HCT116 (cell line): ENCODE data around the gene TBC1D8. TPM values are rescaled to one million over a fixed set of nuclear protein-coding genes. Genes with fewer than 3 reads are reported as not detected.

ENCODE experiments used
- ATAC-seq: fragments of 200-7000 bp; cut with Tn5 transposase; 2 replicates; pipeline ENCODE4 v1.9.1; 2020; ENCODE audit warnings: mild to moderate bottlenecking, moderate library complexity
- BruUV-seq: library from RNA; stranded (reverse); fragments of 400-500 nt; replicated peaks from 2 replicates; lab custom pipeline; 2021; lab: Mats Ljungman, UMichigan
- CTCF ChIA-PET: fragments of 300-600 bp; sonication (Branson Sonifier 250); formaldehyde crosslinking; loops from one replicate; lab custom pipeline; 2021; ENCODE audit warnings: antibody characterized with exemption; lab: Charles Lee
- POLR2A ChIA-PET: fragments of 300-600, 350-600 bp; sonication (Branson Sonifier 250); formaldehyde crosslinking; loops from one replicate; lab custom pipeline; 2021; ENCODE audit warnings: antibody characterized with exemption; lab: Charles Lee
- RAD21 ChIA-PET, 2 experiments: fragments of 300-600 bp; sonication (Branson Sonifier 250); formaldehyde crosslinking; loops; one replicate each; lab custom pipeline; 2023; ENCODE audit warnings: low total read pairs in 2 of 2; ENCODE audit not compliant: uncharacterized antibody in 2 of 2, unreplicated experiment in 2 of 2, low non-redundant PET in 1 of 2; lab: Charles Lee
- DNase-seq: peaks from one replicate; pipeline ENCODE4 v3.0.0-alpha.2; 2010; ENCODE audit warnings: low read depth, low spot score
- H2AFZ ChIP-seq: fragments of 200-600 bp; shearing (Covaris generic), sonication (generic); 2 replicates; pipeline ENCODE4 v1.6.1; 2017; ENCODE audit warnings: low read depth, mixed run types, mixed read lengths, antibody characterized with exemption, low read length; ENCODE audit not compliant: poor library complexity, severe bottlenecking
- H3K27ac ChIP-seq: 2 replicates; pipeline ENCODE4 v1.5.1; 2012; ENCODE audit warnings: low read depth, low read length
- H3K27me3 ChIP-seq: fragments of 200-600 bp; sonication (generic); 2 replicates; pipeline ENCODE4 v1.6.1; 2016; ENCODE audit warnings: mixed run types, low read length, mixed read lengths; ENCODE audit not compliant: insufficient read depth
- H3K36me3 ChIP-seq, 2 experiments: fragments of 200-500 bp in 1 of 2; fragments of 200-600 bp in 1 of 2; sonication (Bioruptor generic) in 1 of 2; sonication (generic) in 1 of 2; 2 replicates each; pipeline versions ENCODE4 v1.5.1 to v1.6.1; 2014 to 2016; ENCODE audit warnings: low read length in 2 of 2, inconsistent platforms in 1 of 2, mixed read lengths in 1 of 2, mixed run types in 1 of 2; ENCODE audit not compliant: insufficient read depth in 2 of 2, control insufficient read depth in 1 of 2
- H3K4me1 ChIP-seq, 2 experiments: fragments of 200-600 bp in 1 of 2; sonication (generic) in 1 of 2; 2 replicates each; pipeline versions ENCODE4 v1.5.1 to v1.6.1; 2012 to 2017; ENCODE audit warnings: low read length in 2 of 2, inconsistent platforms in 1 of 2, mild to moderate bottlenecking in 1 of 2, mixed read lengths in 1 of 2, mixed run types in 1 of 2, moderate library complexity in 1 of 2; ENCODE audit not compliant: insufficient read depth in 2 of 2, control insufficient read depth in 1 of 2
- H3K4me2 ChIP-seq: fragments of 200-600 bp; sonication (generic); 2 replicates; pipeline ENCODE4 v1.6.1; 2017; ENCODE audit warnings: mixed run types, low read length, mixed read lengths
- H3K4me3 ChIP-seq, 2 experiments: fragments of 200-600 bp in 1 of 2; sonication (generic) in 1 of 2; replicated peaks in 1 of 2; 2 replicates each; pipeline ENCODE4 v1.5.1; 2011 to 2016; ENCODE audit warnings: low read length in 2 of 2, control low read depth in 1 of 2, low read depth in 1 of 2, mild to moderate bottlenecking in 1 of 2, mixed read lengths in 1 of 2, mixed run types in 1 of 2
- H3K79me2 ChIP-seq: fragments of 200-600 bp; sonication (generic); 2 replicates; pipeline ENCODE4 v1.6.1; 2017; ENCODE audit warnings: mild to moderate bottlenecking, mixed run types, low read length, moderate library complexity, mixed read lengths; ENCODE audit not compliant: insufficient read depth
- H3K9ac ChIP-seq: fragments of 200-600 bp; sonication (generic); 2 replicates; pipeline ENCODE4 v1.6.1; 2016; ENCODE audit warnings: low read length, mixed read lengths
- H3K9me2 ChIP-seq: fragments of 200-600 bp; sonication (generic), shearing (Covaris generic); 2 replicates; pipeline ENCODE4 v1.6.1; 2017; ENCODE audit warnings: mixed run types, mild to moderate bottlenecking, moderate library complexity; ENCODE audit not compliant: insufficient read depth
- H3K9me3 ChIP-seq, 2 experiments: fragments of 200-500 bp in 1 of 2; fragments of 200-600 bp in 1 of 2; sonication (Bioruptor generic) in 1 of 2; sonication (generic) in 1 of 2; 2 replicates each; pipeline ENCODE4 v1.6.1; 2014 to 2017; ENCODE audit warnings: low read length in 2 of 2, mixed read lengths in 2 of 2, inconsistent platforms in 1 of 2, low read depth in 1 of 2, mild to moderate bottlenecking in 1 of 2, mixed run types in 1 of 2, moderate library complexity in 1 of 2; ENCODE audit not compliant: control insufficient read depth in 1 of 2, insufficient read depth in 1 of 2
- H4K20me1 ChIP-seq: fragments of 200-600 bp; sonication (generic), shearing (Covaris generic); 2 replicates; pipeline ENCODE4 v1.6.1; 2017; ENCODE audit warnings: mixed run types, mild to moderate bottlenecking, moderate library complexity; ENCODE audit not compliant: insufficient read depth
- ATF3 ChIP-seq: IDR thresholded peaks from 2 replicates; pipeline ENCODE4 v1.6.1; 2012
- CBX3 ChIP-seq: IDR thresholded peaks from 2 replicates; pipeline ENCODE4 v1.6.1; 2012; ENCODE audit warnings: low read depth
- CEBPB ChIP-seq: IDR thresholded peaks from 2 replicates; pipeline ENCODE4 v1.6.1; 2012; ENCODE audit warnings: low read depth
- CTCF ChIP-seq, 3 experiments: fragments of 200-600 bp in 1 of 3; sonication (generic) in 1 of 3; IDR thresholded peaks in 2 of 3; conservative IDR thresholded peaks in 1 of 3; 2 replicates each; pipeline ENCODE4 v1.5.1; 2012 to 2017; ENCODE audit warnings: low read depth in 2 of 3, low read length in 2 of 3, antibody characterized with exemption in 1 of 3, borderline replicate concordance in 1 of 3, control low read depth in 1 of 3, mild to moderate bottlenecking in 1 of 3, mixed read lengths in 1 of 3, mixed run types in 1 of 3, moderate library complexity in 1 of 3; ENCODE audit not compliant: insufficient read depth in 1 of 3
- ELF1 ChIP-seq: IDR thresholded peaks from 2 replicates; pipeline ENCODE4 v1.6.1; 2012; ENCODE audit warnings: low read depth, borderline replicate concordance
- EZH2 ChIP-seq: fragments of 200-600 bp; sonication (generic); IDR thresholded peaks from 2 replicates; pipeline ENCODE4 v1.6.1; 2017; ENCODE audit warnings: antibody characterized with exemption, mixed run types
- EZH2phosphoT487 ChIP-seq: fragments of 200-600 bp; IDR thresholded peaks from 2 replicates; pipeline ENCODE4 v1.6.1; 2018; ENCODE audit warnings: antibody characterized with exemption, borderline replicate concordance
- JUND ChIP-seq: IDR thresholded peaks from 2 replicates; pipeline ENCODE4 v1.6.1; 2012
- MAX ChIP-seq: IDR thresholded peaks from 2 replicates; pipeline ENCODE4 v1.6.1; 2012
- POLR2A ChIP-seq: IDR thresholded peaks from 2 replicates; pipeline ENCODE4 v1.7.0; 2011; ENCODE audit warnings: borderline replicate concordance; ENCODE audit not compliant: insufficient read depth, insufficient read length; ENCODE audit errors: extremely low read depth
- POLR2AphosphoS5 ChIP-seq: IDR thresholded peaks from 2 replicates; pipeline ENCODE4 v1.6.1; 2011; ENCODE audit warnings: mild to moderate bottlenecking, low read depth, low read length, moderate library complexity
- REST ChIP-seq: IDR thresholded peaks from 2 replicates; pipeline ENCODE4 v1.6.1; 2012; ENCODE audit warnings: low read depth
- SIN3A ChIP-seq: IDR thresholded peaks from 2 replicates; pipeline ENCODE4 v1.6.1; 2012; ENCODE audit warnings: low read depth
- SP1 ChIP-seq: IDR thresholded peaks from 2 replicates; pipeline ENCODE4 v1.6.1; 2012; ENCODE audit warnings: low read depth
- YY1 ChIP-seq: IDR thresholded peaks from 2 replicates; pipeline ENCODE4 v1.6.1; 2011; ENCODE audit warnings: low read length, low read depth, moderate library complexity, mild to moderate bottlenecking; ENCODE audit not compliant: insufficient replicate concordance; ENCODE audit errors: extremely low read depth
- ZFX ChIP-seq: fragments of 450-650 bp; IDR thresholded peaks from 2 replicates; pipeline ENCODE4 v1.6.1; 2017
- ZNF274 ChIP-seq: fragments of 200-500 bp; sonication (Bioruptor generic); IDR thresholded peaks from 2 replicates; pipeline ENCODE4 v1.6.1; 2014; ENCODE audit warnings: mild to moderate bottlenecking, low read depth, low read length, inconsistent platforms
- intact Hi-C: fragments of 100-400 bp; cut with micrococcal nuclease; formaldehyde crosslinking; loops from 2 replicates; pipeline ENCODE4 v1.10.0; 2022
- total RNA-seq: library from RNA; stranded (reverse); gene quantifications from one replicate; pipeline ENCODE4 v1.2.1, GENCODE V29; 2021; ENCODE audit not compliant: unreplicated experiment

TBC1D8 gene
- total RNA-seq, 1 experiment from 2014 or later = 44.0 TPM

DNA sequence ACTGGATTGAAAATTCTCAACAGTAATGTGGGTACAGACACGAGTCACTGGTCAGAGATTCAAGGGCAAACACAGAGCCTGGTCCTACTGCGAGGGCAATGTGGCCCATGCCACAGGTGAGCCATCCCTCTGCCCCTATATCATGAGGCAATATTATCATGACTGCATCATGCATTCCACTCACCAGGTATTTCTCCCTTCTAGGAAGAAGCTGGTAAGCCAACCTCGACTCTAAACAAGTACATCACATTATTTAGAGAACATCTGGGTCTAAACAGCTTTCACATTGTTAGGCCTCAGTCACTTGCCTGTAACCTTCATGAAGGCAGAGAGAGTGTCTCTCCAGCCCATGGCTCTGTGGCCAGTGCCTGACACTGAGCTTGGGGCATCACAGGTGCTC, 163.6 kb downstream of the TBC1D8 start:
- H4K20me1 ChIP-seq = no peaks in the 10 kb centered on the region
- ChIA-PET RAD21 (interaction anchor here in 1 of 2 experiments (0.6 kb wide), 1 partner anchor 27 kb away, joined by 5 read pairs; no protein-coding TSS in a partner anchor), CTCF (interaction anchor here (3.4 to 4.2 kb wide), 2 partner anchors 257 to 377 kb away, joined by 13 to 25 read pairs; no protein-coding TSS in a partner anchor), POLR2A (no interaction called here)
- no peaks in the 10 kb centered on the region for H3K4me1 ChIP-seq
- no peak overlapping the region for H3K4me3 ChIP-seq
- H3K79me2 ChIP-seq = no peaks in the 10 kb centered on the region
- DNase-seq (no peak), ATAC-seq (no peak)
- no peak overlapping the region for H2AFZ ChIP-seq
- no peaks in the 10 kb centered on the region for H3K9me2 ChIP-seq
- TF ChIP-seq REST = no peak
- no peak for TF ChIP-seq ELF1
- no peak for TF ChIP-seq EZH2phosphoT487
- no peak for TF ChIP-seq YY1
- TF ChIP-seq POLR2AphosphoS5 = no peak
- no peak for TF ChIP-seq CBX3
- TF ChIP-seq SP1 = no peak
- no peak for TF ChIP-seq JUND
- TF ChIP-seq ATF3 = no peak
- TF ChIP-seq SIN3A = no peak
- TF ChIP-seq ZFX = no peak
- TF ChIP-seq EZH2 = no peak
- TF ChIP-seq ZNF274 = no peak
- TF ChIP-seq POLR2A = no peak
- TF ChIP-seq CEBPB = no peak
- TF ChIP-seq MAX = no peak
- no peak for TF ChIP-seq CTCF (IDR thresholded peaks at IDR 0.05 in 2 of 3, conservative IDR thresholded peaks at IDR 0.05 in 1 of 3; ENCODE audit: borderline replicate concordance in 1 of 3, insufficient read depth in 1 of 3, low read depth in 2 of 3, low read length in 2 of 3)
- no peaks in the 10 kb centered on the region for H3K27me3 ChIP-seq
- intact Hi-C loops = loop anchor here (10.0 kb wide), 1 partner anchor 563 kb away; no protein-coding TSS in a partner anchor
- no peaks in the 10 kb centered on the region for H3K36me3 ChIP-seq
- no TSS peak for BruUV-seq
- no peak overlapping the region for H3K9ac ChIP-seq
- H3K27ac ChIP-seq = no peak overlapping the region
- no peak overlapping the region for H3K4me2 ChIP-seq
- no peaks in the 10 kb centered on the region for H3K9me3 ChIP-seq
